Nephron progenitor cell (in vitro differentiated cells): ENCODE results near the gene CDH18.

ENCODE experiments used
- DNase-seq: peaks from one replicate; pipeline ENCODE4 v3.0.0; 2021
- H3K27ac Mint-ChIP-seq: 2 replicates; pipeline ENCODE4 v1.8.0; 2021; ENCODE audit warnings: mild to moderate bottlenecking, moderate library complexity, mixed read lengths
- H3K27me3 Mint-ChIP-seq: 2 replicates; pipeline ENCODE4 v1.8.0; 2021; ENCODE audit warnings: mild to moderate bottlenecking, low read depth, mixed read lengths; ENCODE audit not compliant: poor library complexity
- H3K36me3 Mint-ChIP-seq: 2 replicates; pipeline ENCODE4 v1.8.0; 2021; ENCODE audit warnings: low read depth, mixed read lengths
- H3K4me1 Mint-ChIP-seq: 2 replicates; pipeline ENCODE4 v1.8.0; 2021; ENCODE audit warnings: mixed read lengths
- H3K4me3 Mint-ChIP-seq: 2 replicates; pipeline ENCODE4 v1.8.0; 2021; ENCODE audit warnings: mild to moderate bottlenecking, moderate library complexity, mixed read lengths
- H3K9me3 Mint-ChIP-seq: 2 replicates; pipeline ENCODE4 v1.8.0; 2021; ENCODE audit warnings: mild to moderate bottlenecking, moderate library complexity, mixed read lengths
- CTCF ChIP-seq: fragments of 200-600 bp; sonication (generic); IDR thresholded peaks from 2 replicates; pipeline ENCODE4 v1.5.0; 2021; ENCODE audit warnings: antibody characterized with exemption

CDH18 gene

GRCh38 chr5:19605846-19606407, 382.1 kb downstream of the CDH18 start:
- H3K9me3 Mint-ChIP-seq = peaks cover 15% of the 10 kb centered on the region
- TF ChIP-seq CTCF = no peak
- no peaks in the 10 kb centered on the region for H3K36me3 Mint-ChIP-seq

GRCh38 chr5:19584131-19584530, 403.9 kb downstream of the CDH18 start:
- H3K36me3 Mint-ChIP-seq = no peaks in the 10 kb centered on the region
- peaks cover 5% of the 10 kb centered on the region for H3K9me3 Mint-ChIP-seq
- no peak for TF ChIP-seq CTCF
- no peak overlapping the region for H3K27ac Mint-ChIP-seq
- H3K4me3 Mint-ChIP-seq = no peak overlapping the region
- no peaks in the 10 kb centered on the region for H3K4me1 Mint-ChIP-seq
- H3K27me3 Mint-ChIP-seq = no peaks in the 10 kb centered on the region
- no peak for DNase-seq

More at GRCh38 chr5:19605846-19606407, 382.1 kb downstream of the CDH18 start:
- peak overlapping the region; percentile 41 for H3K27ac Mint-ChIP-seq
- peaks cover 5% of the 10 kb centered on the region for H3K4me1 Mint-ChIP-seq
- no peaks in the 10 kb centered on the region for H3K27me3 Mint-ChIP-seq
- H3K4me3 Mint-ChIP-seq = no peak overlapping the region
- no peak for DNase-seq

- no peaks in the 10 kb centered on the region for H3K36me3 Mint-ChIP-seq
Measured at GRCh38 chr5:19577882-19578281, 410.1 kb downstream of the CDH18 start.

GRCh38 chr5:19568004-19568403, 420.0 kb downstream of the CDH18 start:
- H3K4me1 Mint-ChIP-seq = no peaks in the 10 kb centered on the region
- no peak overlapping the region for H3K4me3 Mint-ChIP-seq
- TF ChIP-seq CTCF = no peak
- no peaks in the 10 kb centered on the region for H3K36me3 Mint-ChIP-seq
- DNase-seq = no peak
- H3K27ac Mint-ChIP-seq = no peak overlapping the region
- no peaks in the 10 kb centered on the region for H3K9me3 Mint-ChIP-seq
- H3K27me3 Mint-ChIP-seq = peaks cover 4% of the 10 kb centered on the region

More at GRCh38 chr5:19577882-19578281, 410.1 kb downstream of the CDH18 start:
- Mint-ChIP-seq H3K9me3 (no peaks in the 10 kb centered on the region), H3K4me3 (no peak overlapping the region), H3K27ac (no peak overlapping the region), H3K4me1 (no peaks in the 10 kb centered on the region), H3K27me3 (no peaks in the 10 kb centered on the region)
- no peak for TF ChIP-seq CTCF
- no peak for DNase-seq

GRCh38 chr5:19565466-19565865, 422.5 kb downstream of the CDH18 start:
- no peaks in the 10 kb centered on the region for H3K4me1 Mint-ChIP-seq
- H3K27me3 Mint-ChIP-seq = no peaks in the 10 kb centered on the region
- TF ChIP-seq CTCF = no peak
- H3K9me3 Mint-ChIP-seq = peaks cover 5% of the 10 kb centered on the region
- no peak overlapping the region for H3K27ac Mint-ChIP-seq
- H3K4me3 Mint-ChIP-seq = no peak overlapping the region
- H3K36me3 Mint-ChIP-seq = no peaks in the 10 kb centered on the region
- no peak for DNase-seq

GRCh38 chr5:19564036-19564435, 424.0 kb downstream of the CDH18 start:
- H3K27ac Mint-ChIP-seq = no peak overlapping the region
- H3K4me1 Mint-ChIP-seq = no peaks in the 10 kb centered on the region
- H3K36me3 Mint-ChIP-seq = no peaks in the 10 kb centered on the region
- H3K27me3 Mint-ChIP-seq = no peaks in the 10 kb centered on the region
- no peak overlapping the region for H3K4me3 Mint-ChIP-seq
- peaks cover 13% of the 10 kb centered on the region for H3K9me3 Mint-ChIP-seq
- TF ChIP-seq CTCF = no peak
- DNase-seq = no peak
